Karpas-422 (cell line): ENCODE results near the gene DGKB. TPM values are rescaled to one million over a fixed set of nuclear protein-coding genes. Genes with fewer than 3 reads are reported as not detected.

ENCODE experiments used
- DNase-seq: peaks from one replicate; pipeline ENCODE4 v3.0.0-alpha.2; 2015
- H2AFZ ChIP-seq: fragments of 200-600 bp; sonication (generic); 2 replicates; pipeline ENCODE4 v1.6.1; 2014; ENCODE audit warnings: antibody characterized with exemption, low read length, mixed read lengths
- H3K27ac ChIP-seq: fragments of 200-600 bp; sonication (generic); 2 replicates; pipeline ENCODE4 v1.5.1; 2014; ENCODE audit warnings: mild to moderate bottlenecking, low read length, moderate library complexity
- H3K27me3 ChIP-seq: fragments of 200-600 bp; sonication (generic); 2 replicates; pipeline ENCODE4 v1.6.1; 2014; ENCODE audit warnings: low read length, mixed read lengths
- H3K36me3 ChIP-seq: fragments of 200-600 bp; sonication (generic); 2 replicates; pipeline ENCODE4 v1.6.1; 2014; ENCODE audit warnings: low read length, mixed read lengths; ENCODE audit not compliant: insufficient read depth
- H3K4me1 ChIP-seq: fragments of 200-600 bp; sonication (generic); 2 replicates; pipeline ENCODE4 v1.6.1; 2014; ENCODE audit warnings: mild to moderate bottlenecking, low read length, mixed read lengths
- H3K4me2 ChIP-seq: fragments of 200-600 bp; sonication (generic); 2 replicates; pipeline ENCODE4 v1.6.1; 2014; ENCODE audit warnings: low read length, low read depth, mild to moderate bottlenecking; ENCODE audit not compliant: poor library complexity, severe bottlenecking
- H3K4me3 ChIP-seq: fragments of 200-600 bp; sonication (generic); 2 replicates; pipeline ENCODE4 v1.5.1; 2014; ENCODE audit warnings: mild to moderate bottlenecking, antibody characterized with exemption, low read length, mixed read lengths
- H3K79me2 ChIP-seq: fragments of 200-600 bp; sonication (generic); 2 replicates; pipeline ENCODE4 v1.6.1; 2014; ENCODE audit warnings: mild to moderate bottlenecking, low read length, mixed read lengths
- H3K9ac ChIP-seq: fragments of 200-600 bp; sonication (generic); 2 replicates; pipeline ENCODE4 v1.6.0; 2014; ENCODE audit warnings: low read length
- H3K9me2 ChIP-seq: fragments of 200-600 bp; sonication (generic), shearing (Covaris generic); replicated peaks from 2 replicates; pipeline ENCODE4 v1.6.0; 2014; ENCODE audit warnings: mild to moderate bottlenecking, low read length, moderate library complexity; ENCODE audit not compliant: insufficient read depth
- H3K9me3 ChIP-seq: fragments of 300-700, 200-600 bp; sonication (generic); 2 replicates; pipeline ENCODE4 v1.6.1; 2014; ENCODE audit warnings: low read length, mixed read lengths
- H4K20me1 ChIP-seq: fragments of 200-600 bp; sonication (generic); 2 replicates; pipeline ENCODE4 v1.6.1; 2014; ENCODE audit warnings: mild to moderate bottlenecking, antibody characterized with exemption, low read length, low read depth; ENCODE audit not compliant: insufficient read depth
- total RNA-seq: library from RNA; depleted of rRNA; stranded (reverse); fragments of >200 nt; shearing (Covaris generic); gene quantifications from 2 replicates; pipeline ENCODE4 v1.2.3, GENCODE V29; 2014; ENCODE audit warnings: low replicate concordance

Gene DGKB
- total RNA-seq, 1 experiment from 2014 or later = not detected

DNA sequence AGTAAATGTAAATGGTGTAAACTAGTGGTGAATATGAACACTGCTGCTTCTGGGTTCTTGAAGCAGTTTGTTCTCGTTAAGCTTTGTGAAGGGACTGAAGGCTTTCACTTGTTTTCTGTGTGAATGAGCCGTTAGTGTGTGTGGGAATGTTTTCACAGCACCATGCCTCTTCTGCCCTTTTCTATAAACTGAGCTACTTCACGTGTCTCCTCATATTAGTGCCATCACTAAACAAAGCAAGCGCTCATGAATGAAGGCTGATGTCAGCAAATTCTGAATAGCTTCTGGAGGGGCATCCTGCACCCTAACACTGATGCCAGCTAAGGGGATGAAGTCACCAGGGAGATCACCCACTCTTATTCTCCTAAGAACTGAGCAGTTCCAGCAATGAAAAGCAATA lies 707.5 kb downstream of the DGKB start:
- Histone ChIP-seq H3K4me2 (no peak overlapping the region), H3K4me1 (no peaks in the 10 kb centered on the region), H3K9me2 (no peaks in the 10 kb centered on the region), H4K20me1 (no peaks in the 10 kb centered on the region), H2AFZ (no peak overlapping the region), H3K27ac (no peak overlapping the region), H3K27me3 (no peaks in the 10 kb centered on the region), H3K9ac (no peak overlapping the region), H3K79me2 (no peaks in the 10 kb centered on the region), H3K36me3 (no peaks in the 10 kb centered on the region), H3K4me3 (no peak overlapping the region), H3K9me3 (no peaks in the 10 kb centered on the region)
- DNase-seq = no peak

DNA sequence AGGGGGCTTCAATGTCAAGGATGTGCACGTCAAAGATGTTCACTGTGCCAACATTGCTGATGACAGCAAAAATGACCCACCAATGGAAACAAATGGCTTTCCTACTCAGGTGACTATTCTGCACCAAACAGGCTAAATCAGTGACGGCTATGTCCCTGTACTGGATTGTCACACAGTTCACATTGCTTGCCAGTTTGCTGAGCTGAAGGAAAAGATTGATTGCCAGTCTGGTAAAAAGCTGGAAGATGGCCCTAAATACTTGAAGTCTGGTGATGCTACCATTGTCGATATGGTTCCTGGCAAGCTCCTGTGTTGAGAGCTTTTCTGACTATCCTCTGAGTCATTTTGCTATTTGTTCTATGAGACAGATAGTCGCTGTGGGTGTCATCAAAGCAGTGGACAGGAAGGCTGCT lies 710.9 kb downstream of the DGKB start:
- H3K9me3 ChIP-seq = no peaks in the 10 kb centered on the region
- no peak overlapping the region for H2AFZ ChIP-seq
- no peak for DNase-seq
- H3K9ac ChIP-seq = no peak overlapping the region
- no peak overlapping the region for H3K4me3 ChIP-seq
- no peaks in the 10 kb centered on the region for H3K36me3 ChIP-seq
- H3K4me2 ChIP-seq = no peak overlapping the region
- H3K79me2 ChIP-seq = no peaks in the 10 kb centered on the region
- H3K4me1 ChIP-seq = no peaks in the 10 kb centered on the region
- no peak overlapping the region for H3K27ac ChIP-seq
- H4K20me1 ChIP-seq = no peaks in the 10 kb centered on the region
- H3K9me2 ChIP-seq = no peaks in the 10 kb centered on the region
- no peaks in the 10 kb centered on the region for H3K27me3 ChIP-seq

DNA sequence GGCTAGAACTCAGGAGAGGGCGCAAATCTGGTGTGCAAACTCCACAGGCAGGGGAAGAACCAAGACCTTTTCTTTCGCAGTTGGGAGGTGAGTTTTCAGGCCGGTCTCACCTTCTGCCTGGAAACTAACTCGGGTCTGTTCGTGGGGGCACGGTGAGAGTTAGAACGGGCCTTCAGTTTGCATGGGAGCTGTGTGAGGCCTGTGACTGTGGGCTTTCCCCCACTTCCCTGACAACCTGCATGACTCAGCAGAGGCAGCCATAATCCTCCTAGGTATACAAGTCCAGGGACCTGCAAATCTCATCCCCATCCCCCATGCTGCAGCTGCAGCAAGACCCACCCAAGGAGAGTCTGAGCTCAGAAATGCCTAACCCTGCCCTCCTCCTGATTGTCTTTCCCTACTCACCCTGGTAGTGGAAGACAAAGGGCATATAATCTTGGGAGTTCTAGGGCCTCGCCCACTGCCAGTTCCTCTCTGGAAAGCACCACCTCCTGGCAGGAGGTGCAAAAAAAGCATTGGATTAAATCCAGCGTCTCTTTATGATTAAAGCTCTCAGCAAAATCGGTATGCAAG lies 718.2 kb downstream of the DGKB start:
- Histone ChIP-seq H3K9me3 (no peaks in the 10 kb centered on the region), H3K27ac (no peak overlapping the region), H3K4me1 (no peaks in the 10 kb centered on the region), H2AFZ (no peak overlapping the region), H3K9me2 (no peaks in the 10 kb centered on the region), H4K20me1 (no peaks in the 10 kb centered on the region), H3K9ac (no peak overlapping the region), H3K27me3 (no peaks in the 10 kb centered on the region), H3K36me3 (no peaks in the 10 kb centered on the region), H3K79me2 (no peaks in the 10 kb centered on the region), H3K4me2 (no peak overlapping the region), H3K4me3 (no peak overlapping the region)
- DNase-seq = no peak

DNA sequence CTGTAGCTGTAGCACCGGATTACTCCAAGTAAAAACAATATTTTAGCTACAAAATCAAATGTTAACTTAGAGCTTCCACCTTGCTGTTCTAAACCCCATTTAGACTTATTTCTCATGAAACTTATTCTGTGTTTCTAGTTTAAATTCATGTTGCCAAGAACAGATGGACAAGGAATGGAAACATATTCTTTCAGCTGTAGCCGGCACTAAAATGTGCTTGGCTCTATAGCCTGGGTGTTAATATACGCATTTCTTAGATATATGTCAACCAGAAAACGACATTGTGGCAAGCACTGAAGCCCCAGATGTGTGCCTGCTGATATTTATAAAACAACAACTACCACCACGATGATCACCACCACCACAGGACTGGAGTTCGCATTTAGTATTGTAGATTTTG lies 722.8 kb downstream of the DGKB start:
- no peak overlapping the region for H3K4me2 ChIP-seq
- H3K79me2 ChIP-seq = no peaks in the 10 kb centered on the region
- H3K9me2 ChIP-seq = no peaks in the 10 kb centered on the region
- no peaks in the 10 kb centered on the region for H3K9me3 ChIP-seq
- no peak overlapping the region for H2AFZ ChIP-seq
- DNase-seq = no peak
- no peaks in the 10 kb centered on the region for H3K4me1 ChIP-seq
- no peaks in the 10 kb centered on the region for H3K27me3 ChIP-seq
- no peak overlapping the region for H3K27ac ChIP-seq
- no peak overlapping the region for H3K9ac ChIP-seq
- no peak overlapping the region for H3K4me3 ChIP-seq
- no peaks in the 10 kb centered on the region for H4K20me1 ChIP-seq
- no peaks in the 10 kb centered on the region for H3K36me3 ChIP-seq

DNA sequence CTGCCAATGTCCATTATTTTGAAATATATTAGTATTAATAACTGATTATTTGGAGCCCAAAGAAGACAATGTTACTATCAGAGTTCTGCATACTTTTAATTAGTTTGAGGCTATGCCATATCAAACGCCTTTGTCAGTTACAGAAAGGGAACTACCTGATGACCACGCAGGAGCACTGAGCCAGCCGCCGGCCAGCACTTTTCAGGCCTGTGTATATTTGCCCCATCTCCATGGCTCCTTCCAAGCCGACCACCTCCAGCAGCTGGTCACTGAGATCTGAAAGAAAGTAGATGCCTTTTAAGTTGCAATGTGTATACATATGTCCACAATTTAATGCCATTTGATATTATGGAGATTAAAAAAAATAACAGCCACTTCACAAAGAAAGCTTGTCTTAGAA lies 724.7 kb downstream of the DGKB start:
- Histone ChIP-seq H3K4me2 (no peak overlapping the region), H3K9ac (no peak overlapping the region), H3K27me3 (no peaks in the 10 kb centered on the region), H3K36me3 (no peaks in the 10 kb centered on the region), H2AFZ (no peak overlapping the region), H4K20me1 (no peaks in the 10 kb centered on the region), H3K9me3 (no peaks in the 10 kb centered on the region), H3K4me1 (no peaks in the 10 kb centered on the region), H3K79me2 (no peaks in the 10 kb centered on the region), H3K9me2 (no peaks in the 10 kb centered on the region), H3K4me3 (no peak overlapping the region), H3K27ac (no peak overlapping the region)
- DNase-seq = no peak

DNA sequence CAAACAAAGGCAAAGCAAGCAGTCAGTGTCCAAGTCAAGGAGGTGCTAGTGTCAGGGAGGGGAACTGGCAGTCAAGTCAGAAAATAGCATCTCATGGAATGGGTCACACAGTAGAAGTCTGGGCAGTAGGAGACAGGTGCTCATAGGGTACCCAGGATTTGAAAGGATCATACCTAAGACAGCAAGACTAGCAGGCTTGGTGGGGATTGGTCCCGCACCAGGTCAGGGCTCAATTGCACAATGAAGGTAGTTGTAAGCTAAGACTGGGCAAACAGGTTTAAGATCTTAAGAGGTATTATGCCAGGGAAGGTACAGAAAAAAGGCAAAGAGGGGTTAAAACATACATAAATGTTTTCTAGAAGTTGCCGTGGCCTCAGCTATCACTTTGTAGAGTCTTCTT lies 731.7 kb downstream of the DGKB start:
- H3K9me3 ChIP-seq = no peaks in the 10 kb centered on the region
- H3K36me3 ChIP-seq = no peaks in the 10 kb centered on the region
- no peak overlapping the region for H3K4me3 ChIP-seq
- H2AFZ ChIP-seq = no peak overlapping the region
- no peaks in the 10 kb centered on the region for H3K9me2 ChIP-seq
- H3K27me3 ChIP-seq = no peaks in the 10 kb centered on the region
- H4K20me1 ChIP-seq = no peaks in the 10 kb centered on the region
- no peaks in the 10 kb centered on the region for H3K4me1 ChIP-seq
- H3K79me2 ChIP-seq = no peaks in the 10 kb centered on the region
- no peak overlapping the region for H3K4me2 ChIP-seq
- DNase-seq = no peak
- no peak overlapping the region for H3K9ac ChIP-seq
- H3K27ac ChIP-seq = no peak overlapping the region

DNA sequence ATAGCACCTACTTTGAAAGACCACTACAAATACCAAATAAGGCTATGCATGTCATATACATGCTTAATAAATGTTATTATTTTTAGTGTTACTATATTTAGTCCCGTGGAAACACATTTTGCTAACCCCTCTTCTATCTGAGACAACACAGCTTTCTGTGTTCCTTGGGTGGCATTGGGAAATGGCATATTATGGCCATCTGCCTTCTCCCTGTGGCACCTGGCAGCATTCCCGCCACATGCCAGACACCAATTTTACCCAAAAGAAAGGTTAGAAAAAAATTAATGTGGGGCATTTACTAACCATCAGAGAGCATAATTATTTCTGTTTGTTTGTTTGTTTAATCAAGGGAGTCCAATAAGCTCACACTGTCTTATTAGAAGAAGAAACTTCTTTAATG lies 744.4 kb downstream of the DGKB start:
- Histone ChIP-seq H3K4me1 (no peaks in the 10 kb centered on the region), H4K20me1 (no peaks in the 10 kb centered on the region), H3K27me3 (no peaks in the 10 kb centered on the region)

DNA sequence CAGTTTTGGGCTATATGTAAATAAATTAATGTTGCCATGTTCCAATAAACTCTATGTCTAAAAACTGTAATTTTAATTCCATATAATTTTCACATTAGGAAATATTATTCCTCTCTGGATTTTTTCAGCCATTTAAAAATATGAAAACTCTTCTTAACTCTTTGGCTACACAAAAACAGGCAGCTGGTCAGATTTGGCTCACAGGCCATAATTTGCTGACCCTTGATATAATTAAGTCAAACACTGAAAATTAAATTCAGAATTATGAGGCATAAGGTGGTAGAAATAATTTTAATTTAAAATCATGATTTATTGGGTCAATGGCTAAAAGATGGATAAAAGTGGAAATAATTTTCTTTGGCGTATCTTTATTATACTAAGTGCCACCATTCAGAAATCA lies 746.1 kb downstream of the DGKB start:
- no peak for DNase-seq
- no peak overlapping the region for H3K4me3 ChIP-seq
- H4K20me1 ChIP-seq = no peaks in the 10 kb centered on the region

More for the DNA sequence above, 744.4 kb downstream of the DGKB start:
- Histone ChIP-seq H3K36me3 (no peaks in the 10 kb centered on the region), H3K9ac (no peak overlapping the region), H3K9me2 (no peaks in the 10 kb centered on the region), H3K4me3 (no peak overlapping the region), H3K4me2 (no peak overlapping the region), H3K9me3 (no peaks in the 10 kb centered on the region), H2AFZ (no peak overlapping the region), H3K79me2 (no peaks in the 10 kb centered on the region), H3K27ac (no peak overlapping the region)
- DNase-seq = no peak

DNA sequence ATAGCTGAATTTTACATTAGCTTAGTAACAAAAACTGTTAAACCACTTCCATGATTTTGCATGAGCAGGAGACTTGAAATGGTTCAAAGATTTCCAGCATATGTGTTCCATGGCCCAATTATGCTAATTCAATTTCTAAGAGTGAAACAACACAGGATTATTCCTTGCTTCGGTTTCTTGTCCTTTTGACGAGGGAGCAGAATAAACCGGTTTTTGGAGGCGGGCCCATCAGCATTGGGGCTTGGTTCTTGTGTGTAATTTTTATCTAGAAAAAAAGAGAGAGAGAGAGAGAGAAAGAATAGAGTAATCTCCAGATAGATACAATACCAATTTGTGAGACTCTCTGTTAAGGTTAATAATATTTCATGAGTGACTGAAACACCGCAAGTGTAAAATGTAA lies 753.6 kb downstream of the DGKB start:
- no peak overlapping the region for H3K27ac ChIP-seq
- peaks cover 3% of the 10 kb centered on the region; the same call in 1 of the 2 replicates for H3K27me3 ChIP-seq
- no peaks in the 10 kb centered on the region for H3K79me2 ChIP-seq
- H3K4me2 ChIP-seq = no peak overlapping the region
- no peaks in the 10 kb centered on the region for H3K9me2 ChIP-seq
- H3K36me3 ChIP-seq = no peaks in the 10 kb centered on the region
- H3K9ac ChIP-seq = no peak overlapping the region
- no peaks in the 10 kb centered on the region for H3K9me3 ChIP-seq
- DNase-seq = no peak
- H3K4me1 ChIP-seq = no peaks in the 10 kb centered on the region
- H2AFZ ChIP-seq = no peak overlapping the region
- no peaks in the 10 kb centered on the region for H4K20me1 ChIP-seq
- H3K4me3 ChIP-seq = no peak overlapping the region

More for the DNA sequence above, 746.1 kb downstream of the DGKB start:
- Histone ChIP-seq H3K27ac (no peak overlapping the region), H3K4me1 (no peaks in the 10 kb centered on the region), H3K27me3 (no peaks in the 10 kb centered on the region), H3K9me2 (no peaks in the 10 kb centered on the region), H3K9ac (no peak overlapping the region), H3K4me2 (no peak overlapping the region), H3K9me3 (no peaks in the 10 kb centered on the region), H3K36me3 (no peaks in the 10 kb centered on the region), H2AFZ (no peak overlapping the region), H3K79me2 (no peaks in the 10 kb centered on the region)
